ENCODE measurements around the gene MYL12A. TPM values are rescaled to one million over a fixed set of nuclear protein-coding genes. Genes with fewer than 3 reads are reported as not detected.
A peak's percentile ranks its signal among the peaks of the same experiment; 100 is the strongest.
"Not testable (repeated sequence)": the region's sequence is repeated elsewhere in the genome, so short reads cannot be mapped to it uniquely, and the experiment has no call there.

Gene MYL12A
- polyA plus RNA-seq, 3 donors: 360 to 415 (median 379) TPM

DNA sequence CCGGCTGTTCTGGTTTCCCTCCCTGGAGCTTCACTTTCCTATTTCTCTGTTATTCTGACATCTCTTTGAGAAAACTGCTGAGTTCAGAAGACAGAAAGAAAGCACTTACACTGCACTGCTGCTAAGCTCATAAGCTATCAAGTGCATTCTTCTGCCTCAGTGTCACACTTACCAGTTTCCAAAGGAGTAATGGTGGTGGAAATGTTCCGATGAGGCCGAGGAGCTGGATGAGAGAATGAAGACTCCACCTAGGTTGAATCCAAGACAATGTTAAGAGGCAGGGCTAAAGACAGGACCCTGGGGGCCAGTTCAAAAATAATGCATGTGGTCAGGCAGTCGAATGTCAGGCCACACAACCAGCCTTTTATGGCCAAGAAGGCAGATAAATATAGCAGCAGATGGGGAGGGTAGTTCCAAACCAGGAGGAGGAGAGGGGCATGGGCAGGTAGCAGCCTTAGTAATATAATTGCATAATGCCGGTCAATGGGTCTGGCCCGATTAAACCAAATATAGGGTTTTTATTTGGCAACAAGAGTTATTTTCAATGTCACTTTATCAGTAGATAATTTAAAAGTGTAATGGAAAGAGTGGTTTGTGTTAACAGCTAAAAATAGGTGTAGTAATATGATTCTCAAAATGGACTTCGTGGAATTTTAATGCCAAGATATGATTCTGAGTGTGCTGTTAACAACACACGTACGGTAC, 27.8 kb upstream of the MYL12A start, which contains the start of gene MYOM1:
Gene MYOM1 (minus strand): TSS at position 338 of the 705 bp plus-strand sequence. CDS start 4,745 bp downstream, outside the sequence.
- no peak for DNase-seq

DNA sequence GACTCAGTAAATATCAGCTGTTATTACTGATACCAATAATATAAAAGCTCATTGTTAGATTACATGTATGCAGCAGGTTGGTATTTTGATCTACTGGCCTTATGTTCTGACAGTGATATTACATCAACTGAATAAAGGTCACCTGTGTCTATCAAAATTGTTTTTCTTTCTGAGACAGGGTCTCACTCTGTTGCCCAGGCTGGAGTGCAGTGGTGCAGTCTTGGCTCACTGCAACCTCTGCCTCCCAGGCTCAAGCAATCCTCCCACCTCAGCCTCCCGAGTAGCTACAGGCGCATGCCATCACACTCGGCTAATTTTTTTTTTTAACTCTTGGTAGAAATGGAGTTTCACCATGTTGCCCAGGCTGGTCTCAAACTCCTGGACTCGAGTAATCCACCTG, 26.7 kb upstream of the MYL12A start:
- DNase-seq: not testable (repeated sequence)

DNA sequence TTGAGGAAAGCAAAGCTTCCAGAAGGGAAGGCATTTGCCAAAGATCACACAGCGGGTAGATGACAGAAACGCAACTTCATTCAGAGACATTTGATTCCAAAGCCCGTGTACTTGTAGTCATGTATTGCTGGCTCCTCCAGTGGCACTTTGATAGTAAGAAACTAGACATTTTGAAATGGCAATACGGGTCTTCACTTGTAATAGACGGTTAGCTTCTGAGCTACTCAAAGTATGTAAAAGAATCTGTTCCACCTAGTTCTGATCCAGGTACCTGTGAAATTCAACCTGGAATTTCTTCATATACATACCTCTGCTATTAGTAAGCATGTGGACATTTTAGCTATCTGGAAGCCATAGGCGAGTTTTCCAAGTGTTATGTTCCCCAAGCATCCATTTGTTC, 26.1 kb upstream of the MYL12A start:
- no peak for DNase-seq

DNA sequence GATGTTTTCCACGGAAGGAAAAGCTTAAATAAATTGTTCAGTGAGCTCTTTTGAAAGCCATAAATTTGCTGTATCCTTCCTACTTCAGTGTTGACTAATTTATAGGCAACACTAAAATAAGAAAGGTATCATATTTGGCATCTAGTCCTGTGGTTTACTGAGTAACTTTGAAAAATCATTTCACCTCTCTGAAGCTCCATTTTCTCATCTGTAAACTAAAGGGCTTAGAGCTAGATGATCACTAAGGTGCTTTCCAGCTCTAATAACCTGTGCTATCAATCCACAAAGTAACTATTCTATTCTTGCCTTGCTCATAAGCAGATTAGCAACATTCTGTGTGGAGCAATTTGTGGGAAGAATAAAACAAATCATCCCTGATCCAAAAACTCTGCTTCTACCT, 24.2 kb upstream of the MYL12A start:
- no peak for DNase-seq

DNA sequence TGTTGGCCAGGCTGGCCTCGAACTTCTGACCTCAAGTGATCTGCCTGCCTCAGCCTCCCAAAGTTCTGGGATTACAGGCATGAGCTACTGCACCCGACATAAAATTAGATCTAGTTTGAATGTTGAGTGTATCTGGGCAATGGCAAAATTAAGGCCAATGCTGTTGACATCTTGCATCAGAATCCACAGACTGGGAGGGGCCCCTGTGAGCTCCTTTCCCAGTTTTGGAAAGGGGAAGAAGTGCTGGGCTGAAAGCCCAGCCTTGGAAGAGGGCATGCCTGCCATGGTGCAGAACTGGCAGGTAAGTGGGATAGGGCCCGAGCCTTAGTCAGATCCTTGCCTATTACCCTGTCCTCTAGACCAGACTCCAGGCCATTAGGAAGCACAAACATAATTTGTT, 23.4 kb upstream of the MYL12A start:
- DNase-seq: no peak

DNA sequence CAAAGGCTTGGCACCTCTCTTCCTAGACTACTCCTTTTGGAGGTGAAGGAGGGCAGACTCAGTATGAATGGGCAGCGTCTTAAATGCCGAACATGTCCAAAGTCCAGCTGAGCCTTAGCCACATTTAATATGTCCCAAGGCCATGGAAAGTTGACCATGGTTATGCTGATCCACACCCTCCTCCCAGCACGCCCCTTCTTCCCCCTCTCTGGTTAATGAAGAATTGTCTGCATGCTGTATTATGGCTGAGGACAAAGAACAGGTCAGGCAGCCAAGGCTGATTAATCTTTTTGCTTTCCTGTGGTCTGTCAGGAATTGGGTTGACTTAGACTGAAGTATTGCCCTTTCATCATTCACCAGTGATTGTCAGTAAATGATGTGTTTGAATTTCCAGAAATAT, 22.0 kb upstream of the MYL12A start:
- no peak for DNase-seq

DNA sequence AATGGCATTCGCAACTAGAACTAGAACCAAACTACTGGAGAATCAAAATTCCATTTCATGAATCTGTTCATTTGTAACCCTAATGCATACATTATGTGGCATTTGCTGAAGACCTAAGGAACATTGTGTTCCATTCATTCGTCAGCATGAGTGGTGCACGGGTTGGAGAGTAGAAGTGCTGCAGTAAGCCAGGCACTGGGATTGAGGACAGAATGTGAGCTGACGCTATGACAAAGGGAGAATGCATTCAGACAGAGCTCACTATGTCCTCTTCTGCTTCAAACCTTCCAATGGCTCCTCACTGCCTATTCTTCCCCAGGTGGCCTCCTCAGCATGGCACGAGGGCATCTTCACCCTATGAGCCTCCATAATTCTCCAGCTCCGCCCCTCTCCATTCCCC, 21.6 kb upstream of the MYL12A start:
- DNase-seq: no peak

DNA sequence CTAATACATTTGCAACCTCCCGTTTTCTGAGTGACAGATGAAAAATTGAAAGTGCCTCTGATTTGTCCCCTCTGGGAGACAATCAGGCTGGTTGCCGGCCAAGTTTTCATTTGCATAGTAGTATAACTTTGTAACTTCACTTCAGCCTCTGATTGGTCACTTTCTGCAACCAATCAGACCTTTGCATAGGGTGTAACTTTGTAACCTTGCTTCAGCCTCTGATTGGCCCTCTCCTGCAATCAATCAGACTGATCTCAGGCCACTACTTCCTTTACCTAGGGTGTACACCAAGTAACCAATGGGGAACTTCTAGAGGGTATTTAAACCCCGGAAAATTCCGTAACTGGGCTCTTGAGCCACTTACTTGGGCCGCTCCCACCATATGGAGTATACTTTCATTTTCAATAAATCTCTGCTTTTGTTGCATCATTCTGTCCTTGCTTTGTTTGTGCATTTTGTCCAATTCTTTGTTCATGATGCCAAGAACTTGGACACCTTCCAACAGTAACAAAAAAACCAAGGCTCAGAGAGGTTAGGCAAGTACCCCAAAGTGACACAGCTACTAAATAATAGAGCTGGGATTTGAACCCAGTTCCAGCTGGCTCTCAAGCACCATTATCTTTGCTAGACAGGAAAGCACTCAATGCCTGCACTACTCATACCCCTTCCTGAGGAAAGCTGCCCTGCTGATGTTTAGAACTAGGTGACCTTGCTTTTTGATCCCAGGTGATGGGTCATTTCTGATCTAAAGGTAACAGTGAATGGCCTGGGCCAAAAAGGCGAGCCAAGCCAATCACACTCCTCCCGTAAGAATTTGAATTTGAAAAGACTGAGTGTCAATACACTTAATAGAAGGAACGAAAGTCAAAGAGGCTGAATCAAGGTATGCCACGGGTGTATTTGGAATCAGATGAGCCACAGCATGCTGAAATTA, 16.9 kb upstream of the MYL12A start:
- DNase-seq: no peak

DNA sequence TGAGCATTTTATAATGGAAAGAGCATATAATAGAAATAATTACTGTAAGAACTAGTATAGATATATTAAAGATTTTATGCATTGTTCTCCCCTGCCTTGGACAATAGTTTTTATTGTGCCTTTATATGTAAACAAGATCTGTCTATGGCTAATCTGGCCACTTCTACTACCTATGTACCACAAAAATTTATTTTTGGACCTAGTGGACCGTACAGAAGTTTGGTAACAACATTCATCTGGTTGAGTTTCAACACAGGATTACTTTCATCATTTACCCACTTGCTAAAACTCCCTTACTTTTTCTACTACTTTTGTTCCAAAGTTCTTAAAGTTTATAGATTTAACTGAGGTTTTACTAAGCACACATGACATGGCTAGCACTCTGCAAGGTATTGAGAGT, 14.6 kb upstream of the MYL12A start:
- DNase-seq: no peak

DNA sequence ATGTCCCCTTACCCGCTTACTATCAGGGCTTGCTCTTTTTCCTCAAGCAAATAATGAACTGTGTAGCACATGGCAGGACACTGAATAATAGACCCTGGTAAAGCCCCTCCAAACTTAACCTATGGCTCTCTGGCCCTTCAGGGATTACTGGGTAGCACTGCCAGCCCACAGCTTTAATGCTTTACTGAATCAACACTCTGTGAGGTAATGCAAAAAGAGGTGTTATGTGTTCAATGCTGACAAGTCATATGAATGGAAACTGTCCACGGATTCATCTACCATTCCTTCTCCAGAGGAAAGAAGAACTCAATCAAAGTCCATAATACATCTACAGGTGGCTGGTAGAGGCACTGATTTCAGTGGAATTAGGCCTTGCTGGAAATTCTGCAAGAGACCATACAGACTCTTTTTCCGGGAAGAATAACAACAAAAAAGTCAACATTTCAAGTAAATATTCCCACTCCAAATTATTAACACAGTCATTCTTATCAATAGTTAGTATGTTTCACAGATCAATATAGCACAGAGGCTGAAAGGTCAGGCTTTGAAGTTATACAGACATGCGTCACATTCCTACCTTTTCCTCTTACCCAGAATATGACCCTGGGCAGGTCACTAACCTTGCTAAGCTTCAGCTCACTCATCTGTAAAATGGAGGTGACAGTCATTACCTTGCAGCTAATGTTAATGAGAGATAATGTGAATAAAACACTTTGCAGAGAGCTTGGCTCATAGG, 14.0 kb upstream of the MYL12A start:
- DNase-seq: no peak

DNA sequence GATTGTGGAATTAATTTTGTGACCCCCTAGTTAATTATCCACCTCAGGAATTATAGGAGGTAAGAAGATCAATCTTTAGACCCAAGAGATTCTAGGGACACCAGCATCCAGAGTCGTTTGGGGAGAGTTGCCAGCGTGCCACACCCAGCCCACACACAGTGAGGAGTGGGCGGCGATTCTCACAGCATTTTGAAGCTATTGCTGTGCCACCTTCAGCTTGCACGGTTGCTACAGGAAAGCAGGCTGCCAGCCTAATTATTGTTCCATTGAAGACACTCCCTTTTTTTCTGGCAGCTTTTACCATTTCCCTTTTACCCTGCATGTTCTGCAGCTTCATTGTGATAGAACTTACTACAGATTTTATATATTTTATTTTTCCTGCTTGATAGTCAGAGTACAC, 13.1 kb upstream of the MYL12A start:
- no peak for DNase-seq

DNA sequence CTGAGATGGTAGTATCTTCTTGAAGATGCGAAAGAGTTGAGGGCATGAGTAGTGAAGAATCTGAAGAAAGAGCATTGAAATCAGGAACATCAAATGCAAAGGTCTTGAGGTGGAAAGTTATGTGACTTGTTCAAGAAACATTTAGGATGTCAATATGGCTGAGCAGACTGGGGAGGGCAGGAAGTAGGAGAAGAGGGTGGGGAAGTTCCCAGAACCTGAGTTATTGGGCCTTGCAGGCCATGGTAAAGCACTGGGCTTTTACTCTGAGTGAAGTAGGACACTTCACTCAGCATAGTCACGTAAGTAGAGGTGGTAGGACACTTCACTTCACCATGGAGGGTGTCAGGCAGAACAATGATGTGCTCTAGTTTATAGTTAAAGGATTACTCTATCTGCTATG, 11.8 kb upstream of the MYL12A start:
- no peak for DNase-seq

DNA sequence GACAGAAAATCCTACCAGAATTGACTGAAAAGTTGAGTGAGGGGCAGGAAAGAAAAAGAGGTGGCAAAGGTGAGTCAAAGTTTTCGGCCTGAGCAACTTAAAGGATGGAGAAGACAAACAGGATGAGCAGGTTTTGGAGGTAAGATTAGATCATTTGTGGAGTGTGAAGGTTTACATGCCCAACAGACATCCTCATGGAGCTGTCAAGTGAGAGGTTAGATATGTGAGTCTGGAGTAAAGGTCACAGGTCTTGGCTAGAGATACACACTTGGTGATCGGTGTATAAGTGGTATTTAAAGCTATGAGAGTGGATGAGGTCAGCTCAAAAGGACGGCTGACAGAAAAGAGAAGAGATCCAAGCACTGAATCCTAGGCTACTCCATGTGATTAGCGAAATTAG, 11.1 kb upstream of the MYL12A start:
- no peak for DNase-seq

DNA sequence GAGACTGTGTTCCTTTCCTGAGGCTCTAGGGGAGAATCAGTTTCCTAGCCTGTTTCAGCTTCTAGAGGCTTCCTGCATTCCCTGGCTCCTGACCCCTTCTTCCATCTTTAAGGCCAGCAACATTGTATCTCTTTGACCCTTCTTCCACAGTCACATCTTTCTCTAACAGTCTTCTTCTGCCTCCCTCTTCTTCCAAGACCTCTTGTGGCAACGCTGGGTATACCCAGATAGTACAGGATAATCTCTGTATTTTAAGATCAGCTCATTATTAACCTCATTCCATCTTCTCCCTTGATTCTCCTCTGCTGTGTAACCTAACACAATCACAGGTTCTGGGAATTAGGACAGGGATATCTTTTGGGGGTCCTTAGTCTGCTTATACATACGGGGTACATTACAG, 8.9 kb upstream of the MYL12A start:
- no peak for DNase-seq

DNA sequence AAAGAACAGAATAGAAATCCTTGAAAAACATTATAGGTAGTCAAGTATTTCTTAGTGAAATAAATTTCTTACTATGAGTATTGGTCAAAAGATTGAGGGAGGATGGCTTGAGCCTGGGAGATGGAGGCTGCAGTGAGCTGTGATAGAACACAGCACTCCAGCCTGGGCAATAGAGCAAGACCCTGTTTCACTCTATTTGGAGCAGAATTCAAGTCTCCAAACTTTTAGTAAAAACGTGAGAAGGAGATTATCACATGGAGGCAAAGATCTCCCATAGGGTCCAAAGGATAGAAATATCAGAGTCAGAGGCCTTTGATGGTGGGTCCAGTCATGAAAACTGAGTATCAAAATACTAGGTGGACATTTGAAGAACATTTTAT, 2.4 kb upstream of the MYL12A start:
- DNase-seq: no peak

DNA sequence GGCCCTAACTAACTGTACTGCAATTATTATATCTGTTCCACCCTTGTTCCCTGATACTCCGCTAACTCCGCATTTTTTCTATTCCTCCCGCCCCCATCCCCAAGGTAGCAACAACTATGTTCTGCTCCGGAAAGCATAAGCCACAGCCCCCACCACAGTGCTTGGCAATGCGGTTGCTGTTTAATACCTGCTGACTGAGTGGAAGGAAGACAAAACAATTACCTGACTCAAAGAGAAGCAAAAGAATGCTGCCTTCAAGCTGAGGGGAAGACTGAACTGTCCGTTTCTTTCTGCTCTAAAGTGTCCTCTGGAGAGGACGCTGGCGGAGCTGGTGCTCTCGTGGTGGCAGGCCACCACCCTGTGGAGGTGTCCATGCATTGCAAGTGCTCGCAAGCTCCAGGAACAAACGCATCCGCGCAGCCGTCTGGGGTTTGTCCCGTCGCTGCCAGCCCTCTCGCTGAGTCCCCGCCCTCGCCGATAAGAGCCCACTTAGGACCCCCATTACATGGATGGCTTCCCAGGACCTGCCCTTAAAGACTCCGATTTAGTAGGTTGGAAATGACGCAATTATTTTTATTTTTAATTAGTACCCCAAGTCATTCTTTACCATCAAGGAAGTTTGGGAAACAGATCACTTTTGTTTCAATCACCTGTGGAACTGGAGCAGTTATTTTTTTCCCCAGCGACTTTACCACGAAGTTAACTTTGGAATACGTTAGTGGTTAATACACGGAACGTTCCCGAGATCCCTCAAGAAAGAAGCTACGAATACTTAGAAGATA, 1.6 kb upstream of the MYL12A start:
- DNase-seq: peak; percentile 91

DNA sequence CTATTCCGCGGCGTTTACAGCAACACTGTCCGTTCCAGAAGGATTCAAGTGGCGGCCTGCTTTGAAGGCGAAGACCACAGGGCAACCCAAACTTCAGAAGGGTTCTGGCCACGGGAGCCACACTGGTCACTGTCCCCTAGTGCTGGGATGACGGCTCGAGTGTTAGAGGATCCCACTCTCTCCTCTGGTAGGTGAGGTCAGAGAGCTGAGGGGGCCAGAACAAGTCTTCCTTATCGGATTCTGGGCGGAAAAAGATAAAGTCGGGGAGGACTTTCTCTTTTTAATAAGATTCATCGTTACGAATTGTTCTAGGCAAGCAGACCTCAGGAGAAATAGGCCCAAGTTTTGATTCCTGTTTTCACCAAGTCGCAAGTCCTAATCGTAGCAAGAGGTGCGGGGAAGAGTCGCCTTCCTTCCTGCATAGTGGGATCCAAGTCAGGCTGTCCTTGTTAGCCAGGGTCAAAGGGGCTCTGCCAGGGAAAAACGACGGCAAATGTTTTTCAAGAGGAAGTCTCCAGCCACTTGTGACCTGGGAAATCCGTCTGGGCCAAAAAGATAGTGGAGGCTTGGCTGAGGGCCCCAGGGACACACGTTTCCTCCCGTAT, 864 bp upstream of the MYL12A start:
- DNase-seq: no peak

DNA sequence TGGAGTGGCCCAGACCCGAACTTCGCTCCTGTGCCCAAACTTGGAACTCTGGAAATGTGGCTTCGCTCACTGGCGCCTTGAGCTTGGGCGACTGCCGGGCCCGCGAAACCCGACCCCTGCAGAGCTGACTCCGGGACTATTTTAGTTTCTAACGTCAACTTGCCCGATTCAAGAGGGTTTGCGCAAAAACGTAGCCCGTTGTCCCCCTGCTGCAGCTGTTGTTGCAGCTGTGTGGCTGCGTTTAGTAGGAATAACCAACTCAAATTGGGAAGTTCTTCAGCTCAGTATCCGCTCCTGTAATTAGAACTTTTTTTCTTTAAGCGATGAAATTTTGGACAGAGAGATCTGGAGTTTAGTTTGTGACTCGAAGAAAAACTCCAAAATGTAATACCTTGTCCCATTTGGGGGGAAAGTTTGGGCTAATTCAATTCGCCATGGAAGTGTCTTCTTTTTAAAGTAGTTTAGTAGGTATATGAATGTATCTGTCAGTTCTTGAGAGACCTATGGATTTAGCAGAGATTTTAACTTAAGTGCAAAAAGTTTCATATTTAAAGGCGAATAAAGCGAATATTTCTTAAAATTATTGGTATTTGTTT, 559 bp downstream of the MYL12A start:
- peak; percentile 75 for DNase-seq

DNA sequence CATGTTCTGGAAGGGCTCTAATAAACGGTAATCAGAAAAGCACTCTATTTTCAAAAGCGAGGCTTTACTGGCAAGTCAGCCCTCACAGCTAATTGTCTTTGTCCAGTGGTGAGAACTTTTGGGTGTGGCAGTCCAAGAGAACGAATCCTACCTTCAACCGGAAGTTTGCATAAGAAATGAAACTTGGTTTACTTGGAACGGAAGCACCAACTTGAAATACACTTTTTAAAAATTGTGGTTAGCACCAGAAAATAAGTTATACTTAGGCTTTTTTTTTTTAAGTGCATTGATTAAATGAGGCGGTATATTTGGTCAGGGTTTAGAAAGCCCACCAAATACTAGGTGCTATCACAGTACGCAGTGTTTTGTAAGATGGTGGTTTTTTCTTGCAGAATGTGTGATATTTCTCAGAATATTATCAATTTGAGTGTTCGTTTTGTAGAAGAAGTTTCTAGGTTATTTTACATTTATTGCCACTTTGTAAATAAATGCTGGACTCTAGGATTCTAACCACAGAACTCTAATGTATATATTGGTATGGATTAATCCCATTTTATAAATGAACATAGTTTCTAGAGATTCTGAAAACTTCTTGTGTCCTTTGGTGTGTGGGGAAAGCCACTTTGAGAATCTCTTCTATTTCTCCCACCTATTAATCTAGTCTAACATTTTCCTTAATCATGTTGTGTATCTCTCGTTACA, 1.2 kb downstream of the MYL12A start:
- DNase-seq: no peak

All from renal pelvis (tissue), 4 donors.